HUDEP-2 (cell line): ENCODE measurements around the gene TNP1.

ENCODE experiments used
- DNase-seq, 76 experiments: peaks; one replicate each; lab custom pipeline; 2025; ENCODE audit not compliant: unreplicated experiment in 76 of 76; lab: John Stamatoyannopoulos, UW

Gene TNP1

DNA sequence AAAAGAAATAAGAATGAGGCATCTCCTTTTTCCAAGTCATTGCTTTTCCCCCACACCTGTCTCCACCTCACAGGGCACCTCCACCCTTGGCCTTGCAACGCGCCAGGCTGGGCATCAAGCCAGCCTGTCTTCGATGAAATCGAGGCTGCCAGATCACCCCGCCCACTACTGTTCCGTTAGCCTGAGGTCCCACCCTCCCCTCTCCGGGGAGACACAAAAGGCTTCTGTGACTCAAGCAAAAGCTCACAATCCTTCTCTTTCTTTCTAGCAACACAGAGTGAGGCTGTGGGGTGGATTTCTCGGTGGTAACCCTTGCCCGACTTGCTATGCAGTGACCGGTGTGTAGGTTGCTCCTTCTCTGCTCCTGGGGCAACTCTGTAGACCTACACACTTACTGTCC lies 9.9 kb downstream of the TNP1 start:
- DNase-seq = peak in 75 of 76 experiments; percentile 5 to 87 (median 71)

GRCh38 chr2:216845426-216845825 lies 14.4 kb downstream of the TNP1 start:
- DNase-seq = no peak

DNA sequence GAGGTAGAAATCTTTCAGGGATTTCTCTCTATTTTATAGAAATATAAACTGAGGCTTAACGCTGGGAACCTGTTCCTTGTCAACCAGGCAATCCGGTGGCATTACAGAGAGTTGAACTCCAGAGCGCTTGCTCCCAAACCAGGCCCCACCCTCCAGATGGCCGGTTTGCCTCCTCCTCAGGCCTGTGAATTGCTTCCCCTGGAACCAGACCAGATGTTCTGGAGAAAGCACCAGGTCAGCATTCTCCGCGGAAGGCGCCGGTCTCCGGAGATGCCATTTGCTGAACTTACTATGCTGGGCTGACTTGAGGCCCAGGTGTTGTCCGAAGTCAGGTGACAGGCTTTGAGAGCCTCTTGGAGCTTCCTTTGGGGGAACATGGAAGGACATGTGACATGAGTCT lies 17.2 kb downstream of the TNP1 start:
- DNase-seq = no peak

DNA sequence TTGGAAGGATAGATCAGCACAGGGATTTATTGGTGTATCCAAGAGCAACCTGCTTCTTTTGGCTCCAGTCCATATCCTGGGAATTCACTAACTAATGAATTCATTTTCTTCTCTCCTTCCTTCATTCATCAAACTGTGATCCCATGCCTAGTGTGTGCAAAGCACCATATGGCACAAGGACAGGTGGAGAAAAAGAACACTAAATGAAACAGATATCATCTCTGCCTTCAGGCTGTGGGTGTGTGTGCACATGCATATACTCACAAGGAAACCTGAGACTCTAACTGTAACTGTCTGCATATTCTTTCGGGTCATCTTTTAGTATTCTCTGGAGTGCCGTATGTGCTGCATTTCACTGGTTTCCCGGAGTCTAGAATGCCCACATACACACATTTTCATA lies 20.2 kb downstream of the TNP1 start:
- no peak for DNase-seq

DNA sequence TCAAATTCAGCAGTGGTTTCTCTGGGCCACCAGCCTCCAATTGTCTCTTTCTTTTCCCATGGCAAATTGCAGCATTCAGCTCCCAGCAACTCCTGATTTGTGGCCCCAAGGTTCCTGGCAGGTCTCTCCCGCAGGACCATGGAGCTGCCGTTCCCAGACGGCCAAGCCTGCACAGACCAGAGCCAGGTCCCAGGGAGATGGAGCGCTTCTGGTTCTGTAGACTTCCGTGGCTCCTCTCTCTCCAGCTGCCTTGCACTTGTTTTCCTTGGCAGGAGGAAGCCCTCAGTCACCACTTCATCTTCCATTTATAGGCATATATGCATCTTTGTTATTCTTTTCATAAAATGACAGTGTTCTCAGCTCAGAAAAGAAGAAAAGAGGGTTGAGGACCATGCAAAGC lies 21.7 kb downstream of the TNP1 start:
- no peak for DNase-seq

DNA sequence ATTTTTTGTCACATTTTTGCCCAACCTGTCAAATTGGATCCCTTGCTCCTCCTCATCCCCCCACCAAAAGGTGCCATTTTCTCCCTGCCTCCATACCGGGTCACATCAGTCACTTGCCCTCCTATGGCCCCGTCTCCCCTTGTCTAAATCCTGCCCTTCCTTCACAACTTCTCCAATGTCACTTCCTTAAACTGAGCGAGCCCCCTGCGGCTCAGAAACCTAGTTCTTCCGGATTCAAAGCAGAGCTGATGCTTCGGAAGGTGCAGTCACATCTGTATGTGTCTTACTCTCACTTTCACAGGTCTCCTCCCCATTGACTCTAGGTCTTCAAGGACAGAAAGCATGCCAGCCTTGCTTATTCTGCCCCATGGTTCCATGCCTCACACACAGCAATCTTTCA lies 22.1 kb downstream of the TNP1 start:
- no peak for DNase-seq

- no peak for DNase-seq
Observed at GRCh38 chr2:216833061-216833460, 26.8 kb downstream of the TNP1 start.

DNA sequence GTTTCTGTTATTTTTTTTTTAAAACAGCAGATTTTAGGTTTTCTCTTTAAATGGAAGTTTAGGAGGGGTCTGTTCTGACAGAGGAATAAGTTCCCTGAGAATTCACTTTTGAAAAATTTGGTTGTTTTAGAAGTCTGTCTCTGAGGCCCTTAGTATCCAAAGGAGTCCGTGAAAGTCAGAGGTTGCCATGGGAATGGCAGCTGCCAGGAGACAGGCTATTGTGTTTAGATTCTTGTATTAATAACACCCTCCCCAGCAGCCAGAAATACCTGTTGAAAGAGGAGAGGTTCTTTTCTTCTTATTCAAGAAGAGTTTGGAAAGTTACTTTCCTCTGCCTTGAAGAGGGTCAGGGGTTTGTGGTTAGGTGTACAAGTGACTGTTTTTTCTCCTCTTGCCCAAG lies 29.5 kb downstream of the TNP1 start:
- DNase-seq = no peak

DNA sequence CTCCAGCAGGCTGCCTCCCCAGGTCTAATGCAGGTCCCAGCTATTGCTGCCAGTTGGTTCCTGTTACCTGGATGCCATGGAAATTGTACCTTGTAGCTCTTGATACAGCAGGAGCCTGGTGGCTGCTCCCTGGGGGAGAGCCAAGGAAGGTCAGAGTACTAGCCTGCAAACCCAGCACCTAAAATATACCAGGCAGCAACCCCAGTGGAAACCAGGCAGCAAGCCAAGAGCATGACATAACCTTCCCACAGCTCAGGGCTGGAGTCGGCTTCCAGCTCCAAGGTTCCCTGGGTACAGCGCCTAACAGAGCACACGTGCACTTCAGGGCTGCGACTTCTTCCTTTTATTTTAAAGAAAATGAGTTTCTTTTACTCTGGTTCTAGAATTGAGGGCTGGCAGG lies 30.3 kb downstream of the TNP1 start:
- DNase-seq = peak in 39 of 76 experiments; percentile 2 to 61 (median 19)

- peak in 59 of 76 experiments; percentile 2 to 66 (median 29) for DNase-seq
Observed at GRCh38 chr2:216827073-216827720, 32.7 kb downstream of the TNP1 start.

DNA sequence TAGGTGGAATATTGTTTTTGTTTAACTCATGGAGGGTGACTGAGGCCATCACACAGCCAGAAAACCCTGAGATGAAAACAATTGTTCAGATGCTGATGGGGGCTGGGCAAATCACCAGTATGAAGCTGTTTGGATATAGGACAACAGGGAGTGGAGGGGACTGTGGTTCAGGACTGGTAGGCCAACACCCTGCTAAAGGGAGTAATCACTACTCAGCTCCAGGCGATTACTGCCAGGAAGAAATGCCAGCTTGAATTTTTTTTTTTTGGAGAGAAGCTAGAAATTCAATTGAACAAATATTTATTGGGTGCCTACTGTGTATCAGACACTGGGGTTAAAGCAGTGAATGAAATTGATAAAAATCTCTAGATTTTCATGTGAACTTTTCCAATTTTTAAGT lies 37.4 kb downstream of the TNP1 start:
- no peak for DNase-seq

DNA sequence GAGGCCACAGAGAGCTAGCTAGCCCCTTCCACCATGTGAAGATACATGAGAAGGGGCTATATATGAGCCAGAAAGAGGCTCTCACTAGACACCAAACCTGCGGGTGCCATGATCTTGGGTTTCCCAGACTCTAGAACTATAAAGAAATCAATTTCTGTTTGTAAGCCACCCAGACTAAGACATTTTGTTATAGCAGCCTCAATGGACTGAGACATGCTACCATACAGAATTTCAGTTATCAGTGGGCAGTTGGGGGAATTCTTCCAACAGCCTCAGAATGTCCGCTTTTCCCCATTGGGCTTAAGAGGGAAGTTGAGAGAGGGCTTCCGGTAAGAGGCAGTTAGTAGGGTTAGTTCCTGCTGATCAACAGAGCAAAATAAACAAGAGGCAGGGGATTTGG lies 39.2 kb downstream of the TNP1 start:
- DNase-seq = no peak

GRCh38 chr2:216819766-216820165 lies 40.1 kb downstream of the TNP1 start:
- DNase-seq = no peak

DNA sequence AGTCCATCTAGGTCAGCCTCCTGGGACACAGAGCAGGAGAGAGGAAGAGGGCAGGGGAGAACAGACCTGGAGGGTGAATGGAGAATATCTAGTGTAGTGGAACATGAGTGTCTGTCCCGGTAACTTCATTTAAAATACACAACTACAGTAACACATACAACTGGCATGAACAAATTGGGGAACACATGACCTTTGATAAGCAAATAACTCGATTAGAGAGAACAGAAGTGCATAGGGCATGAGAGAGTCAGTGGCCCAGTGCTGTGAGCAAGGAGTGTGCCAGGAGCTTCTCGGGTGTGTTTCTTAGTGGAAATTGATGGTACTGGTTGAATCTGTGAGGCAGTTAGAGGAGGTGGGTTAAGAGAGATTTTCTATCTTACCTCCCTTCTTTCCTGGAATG lies 40.8 kb downstream of the TNP1 start:
- no peak for DNase-seq

- DNase-seq = no peak
Observed at GRCh38 chr2:216810399-216811160, 49.3 kb downstream of the TNP1 start.
